GM18499 (cell line): ENCODE data around the gene SMIM8.
"Not testable (repeated sequence)": the region's sequence is repeated elsewhere in the genome, so short reads cannot be mapped to it uniquely, and the experiment has no call there.

Experiments
- ATAC-seq: cut with Tn5 transposase; IDR thresholded peaks from one replicate; pipeline ENCODE4 v1.9.1; 2021; ENCODE audit warnings: moderate number of reproducible peaks; ENCODE audit not compliant: insufficient read depth, unreplicated experiment

The SMIM8 gene, protein sequence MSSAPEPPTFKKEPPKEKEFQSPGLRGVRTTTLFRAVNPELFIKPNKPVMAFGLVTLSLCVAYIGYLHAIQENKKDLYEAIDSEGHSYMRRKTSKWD

DNA sequence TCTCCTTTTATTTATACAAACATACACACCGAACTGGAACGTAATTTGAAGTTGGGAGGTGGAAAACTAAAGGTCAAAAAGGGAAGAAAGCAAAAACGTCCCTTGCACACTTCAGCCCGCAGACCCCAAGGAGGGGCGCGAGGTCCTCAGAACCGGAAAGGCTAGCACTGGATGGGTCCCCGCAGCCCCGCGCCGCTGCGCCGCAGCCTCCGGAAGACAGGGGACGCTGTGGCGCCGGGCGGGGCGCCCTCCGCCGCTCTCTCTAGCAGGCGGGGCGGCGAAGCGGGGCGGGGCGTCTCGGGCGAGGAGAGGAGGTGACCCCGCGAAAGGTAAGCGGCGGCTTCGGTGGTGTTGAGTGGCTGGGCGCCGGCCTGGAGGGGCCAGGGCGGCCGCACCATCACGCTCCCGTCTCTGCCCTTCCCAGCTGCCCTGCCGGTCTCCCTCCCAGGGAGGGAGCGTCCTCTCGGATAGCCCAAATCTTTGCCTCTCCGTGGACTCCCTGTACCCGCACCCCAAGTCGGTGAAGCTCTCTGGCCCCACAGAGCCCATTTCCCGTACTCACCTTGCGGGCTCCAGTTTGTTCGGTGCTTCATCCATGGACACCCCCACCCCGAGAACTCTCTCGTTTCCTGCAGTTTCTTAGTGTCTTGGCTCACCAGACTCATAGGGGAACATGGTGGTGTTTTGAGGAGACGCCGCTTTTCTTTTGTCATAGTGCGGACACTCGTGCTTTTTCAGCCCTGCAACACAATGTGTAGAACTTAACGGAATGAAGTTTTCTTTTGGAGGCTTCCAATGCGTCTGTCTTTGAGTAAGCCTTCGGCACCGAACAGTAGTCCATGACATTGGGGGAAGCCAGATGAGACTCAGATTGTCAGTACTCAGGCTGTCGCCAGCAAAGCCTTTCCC, at the start of gene SMIM8:
Gene SMIM8, plus strand, starts transcription at position 285 of the 909 bp plus-strand sequence. CDS start 14,444 bp downstream, outside the sequence.
- peak; percentile 92 for ATAC-seq

DNA sequence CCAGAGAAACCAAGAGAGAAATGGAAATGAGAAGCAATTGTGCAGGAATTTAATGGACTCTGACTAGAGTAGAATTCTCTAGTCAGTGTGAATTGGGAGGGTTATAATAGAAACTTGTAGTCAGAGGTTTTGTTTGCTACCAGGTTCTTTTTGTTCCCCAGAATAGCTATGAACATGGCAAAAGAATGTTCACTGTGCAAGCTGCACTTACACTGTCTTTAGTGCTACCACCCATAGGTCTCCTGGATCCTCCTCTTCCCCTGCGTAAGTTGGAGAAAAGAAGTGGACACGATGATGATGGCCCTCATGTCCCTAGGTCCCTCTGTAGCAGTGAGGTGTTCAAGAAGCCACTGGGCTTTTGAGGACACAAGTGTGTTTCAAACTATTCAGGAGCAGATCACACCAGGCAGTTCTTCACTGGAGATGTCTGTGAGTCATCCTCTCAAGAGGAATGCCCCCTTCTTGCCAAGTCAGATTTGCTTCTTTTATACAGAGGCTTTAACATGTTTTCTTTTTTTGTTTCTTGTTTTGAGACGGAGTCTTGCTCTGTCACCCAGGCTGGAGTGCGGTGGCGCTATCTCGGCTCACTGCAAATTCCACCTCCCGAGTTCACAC, 47.6 kb upstream of the SMIM8 start:
- ATAC-seq, result no peak

DNA sequence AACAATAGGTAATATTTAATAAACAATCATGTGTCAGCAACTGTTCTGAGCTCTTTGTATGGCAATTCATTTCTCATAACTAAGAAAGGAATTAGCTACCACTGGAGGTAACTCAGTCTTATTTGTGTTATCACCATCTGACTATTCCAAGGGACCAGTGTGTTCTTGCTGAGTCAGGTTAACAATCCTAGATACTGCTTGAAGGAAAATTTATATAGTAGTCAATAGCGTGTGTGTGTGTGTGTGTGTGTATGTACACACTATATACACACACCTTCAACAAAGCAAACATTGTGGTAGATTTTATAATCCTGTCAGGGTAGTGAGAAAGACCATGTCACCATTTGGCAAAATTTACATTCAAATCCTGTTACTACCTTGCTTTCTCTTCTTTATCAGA, 45.8 kb upstream of the SMIM8 start:
- ATAC-seq, result no peak

DNA sequence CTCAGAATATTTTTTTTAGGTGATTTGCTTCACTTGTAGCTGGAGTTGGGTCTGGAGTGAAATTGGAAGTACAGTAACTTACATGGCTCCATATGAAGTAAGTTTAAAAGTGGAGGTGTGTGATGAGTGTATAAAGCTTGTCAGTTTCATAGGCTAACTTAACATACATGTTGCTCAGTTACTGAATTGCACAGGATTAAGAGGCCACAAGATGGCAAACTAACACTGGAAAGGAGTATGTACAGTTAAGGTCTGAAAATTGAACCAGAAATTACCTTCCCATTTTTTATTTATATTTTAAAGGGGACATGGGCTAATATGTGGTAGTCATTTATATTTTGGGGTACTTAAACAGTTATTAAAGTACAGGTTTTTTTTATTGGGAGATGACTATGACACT, 45.3 kb upstream of the SMIM8 start:
- no peak for ATAC-seq

DNA sequence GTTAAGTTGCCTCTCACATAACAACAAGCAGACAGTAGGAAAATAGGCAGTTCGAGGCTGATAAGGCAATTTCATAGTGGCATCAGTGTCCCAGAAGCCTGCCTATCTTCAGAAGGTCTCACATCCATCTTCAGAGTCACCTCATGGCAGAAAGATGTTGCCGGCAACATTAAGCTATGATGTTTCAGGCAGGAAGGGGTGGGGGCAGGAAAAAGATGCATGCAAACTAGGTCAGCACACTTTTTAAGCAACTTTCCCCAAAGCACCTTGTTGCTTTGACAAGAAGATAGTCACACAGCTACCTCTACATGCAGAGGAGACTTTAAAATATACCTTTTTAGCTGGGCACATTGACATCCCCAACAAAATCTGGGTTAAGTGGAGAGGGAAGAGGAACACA, 43.2 kb upstream of the SMIM8 start:
- no peak for ATAC-seq

DNA sequence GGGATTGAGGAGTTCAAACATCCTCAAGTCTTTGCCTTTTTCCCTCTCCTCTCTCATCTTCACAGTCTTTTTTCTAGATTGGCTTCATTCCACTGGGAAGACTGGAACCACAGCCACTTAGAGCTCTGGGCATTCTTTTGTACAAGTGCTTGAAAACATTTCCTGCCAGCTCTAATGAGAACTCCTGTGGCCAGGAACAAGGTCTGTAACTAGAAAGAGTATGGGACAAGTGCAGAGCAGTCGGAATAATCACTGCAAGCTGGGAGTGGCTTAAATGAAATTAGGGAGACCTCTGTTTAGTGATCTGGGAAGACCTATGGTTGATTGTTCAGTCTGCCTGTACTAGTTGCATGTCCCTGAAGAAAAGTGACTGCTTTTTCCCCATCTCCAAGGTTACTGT, 41.0 kb upstream of the SMIM8 start:
- no peak for ATAC-seq

DNA sequence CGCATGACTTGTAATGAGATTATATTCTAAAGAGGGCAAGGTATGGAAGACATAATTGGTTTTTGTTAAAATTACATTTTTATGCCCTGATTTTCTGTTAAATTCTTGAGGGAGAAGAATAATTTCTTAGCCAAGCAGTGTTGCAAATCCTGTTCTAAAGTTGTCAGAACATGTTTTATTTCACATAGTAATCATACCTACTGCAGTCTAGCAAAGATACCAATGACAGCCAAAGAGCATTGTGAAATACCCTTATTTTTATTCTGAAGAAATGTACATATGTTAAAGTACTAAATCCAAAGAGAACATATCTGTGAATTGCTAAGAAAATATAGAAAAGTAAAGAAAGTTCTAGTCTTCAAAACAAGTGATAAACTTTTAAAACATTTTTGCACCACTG, 39.6 kb upstream of the SMIM8 start:
- ATAC-seq, result no peak

DNA sequence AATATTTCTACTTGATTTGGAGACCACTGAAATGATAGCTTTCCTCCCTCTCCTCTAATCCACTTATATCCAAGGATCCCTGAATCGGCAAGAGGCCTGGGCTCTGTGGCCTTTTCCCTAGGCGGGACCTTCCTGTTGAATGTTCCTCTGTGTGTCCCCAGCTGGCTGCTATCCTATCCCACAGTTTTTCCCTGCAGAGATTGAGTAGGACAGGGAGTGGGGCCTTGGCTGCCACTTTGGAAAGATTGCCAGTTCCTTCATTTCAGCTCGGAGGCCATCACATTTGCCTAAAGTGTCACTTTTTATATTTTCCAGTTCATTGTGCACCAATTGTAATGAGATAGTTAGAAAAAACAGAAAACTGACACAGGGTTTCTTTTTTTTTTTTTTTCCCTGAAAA, 38.9 kb upstream of the SMIM8 start:
- ATAC-seq, result no peak

DNA sequence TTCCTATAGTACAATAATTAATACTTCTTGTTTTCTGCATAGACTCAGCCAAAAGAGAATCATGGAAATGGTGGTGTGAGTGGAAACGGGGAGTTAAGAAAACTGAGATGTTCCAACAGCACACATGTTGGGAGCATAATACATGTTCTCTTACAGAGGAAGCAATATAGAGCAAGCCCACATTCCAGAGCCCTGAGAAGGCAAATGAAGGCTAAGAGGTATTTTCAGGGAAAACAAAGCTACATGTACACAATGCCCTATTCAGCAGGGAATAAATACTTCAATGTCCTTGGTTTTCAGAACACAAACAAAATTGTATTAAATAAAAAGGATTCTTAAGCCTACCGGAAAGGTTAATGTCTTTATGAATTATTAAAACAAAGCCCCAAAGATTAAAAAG, 35.1 kb upstream of the SMIM8 start:
- ATAC-seq, result no peak

DNA sequence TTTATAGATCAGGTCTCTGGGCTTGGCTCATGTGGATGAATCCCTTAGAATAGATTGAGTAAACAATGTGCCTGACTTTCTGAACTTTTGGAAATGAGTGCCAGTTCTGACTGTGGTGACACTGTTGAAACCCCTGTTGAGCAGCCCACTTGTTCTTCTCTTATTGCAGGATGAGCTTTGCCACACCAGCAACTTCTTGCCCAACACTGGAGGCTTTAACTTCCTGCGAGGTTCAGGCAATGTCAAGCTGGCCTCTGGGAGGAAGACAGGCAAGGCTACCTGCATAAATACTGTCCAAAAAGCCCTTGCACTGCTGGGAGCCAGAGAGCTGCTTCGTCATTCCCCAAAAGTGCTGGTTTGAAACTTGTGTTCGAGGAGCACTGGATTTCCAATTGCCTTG, 32.8 kb upstream of the SMIM8 start:
- ATAC-seq, result no peak

DNA sequence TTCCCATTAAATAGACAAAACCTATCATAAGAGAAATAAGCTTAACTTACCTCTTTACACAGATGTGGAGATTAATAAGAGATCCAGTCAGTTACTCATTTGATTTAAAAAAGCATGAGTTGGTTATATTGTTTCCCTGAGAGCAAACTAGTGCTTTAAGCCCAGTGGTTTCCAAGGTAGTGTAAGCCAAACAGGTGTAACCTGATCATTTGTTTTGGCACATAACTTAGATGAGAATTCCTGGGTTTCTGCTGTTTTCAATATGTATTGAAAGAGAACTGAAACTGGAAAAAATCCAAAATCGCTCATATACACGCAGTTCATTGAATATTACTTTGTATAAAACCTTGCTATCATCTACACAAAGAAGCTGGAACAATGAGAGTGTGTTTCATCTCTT, 30.5 kb upstream of the SMIM8 start:
- ATAC-seq, result no peak

DNA sequence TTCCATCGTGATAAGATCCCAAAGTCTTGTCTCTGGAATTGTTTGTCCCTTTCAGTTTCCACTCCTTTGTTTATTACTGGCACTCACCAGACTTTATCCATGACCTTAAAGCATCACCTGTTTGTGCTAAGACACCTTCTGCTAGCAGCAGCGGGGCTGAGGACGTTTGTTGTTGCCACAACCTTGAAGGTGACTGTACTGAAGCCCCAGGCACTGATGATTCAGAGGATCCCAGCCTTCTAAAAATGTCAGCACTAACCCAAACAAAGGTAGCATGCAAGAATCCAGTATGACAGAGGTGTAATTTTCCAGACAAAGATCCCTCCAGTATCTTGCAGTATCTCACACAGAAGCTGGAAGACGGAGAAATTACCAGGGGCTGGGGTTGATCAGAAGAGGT, 28.9 kb upstream of the SMIM8 start:
- no peak for ATAC-seq

DNA sequence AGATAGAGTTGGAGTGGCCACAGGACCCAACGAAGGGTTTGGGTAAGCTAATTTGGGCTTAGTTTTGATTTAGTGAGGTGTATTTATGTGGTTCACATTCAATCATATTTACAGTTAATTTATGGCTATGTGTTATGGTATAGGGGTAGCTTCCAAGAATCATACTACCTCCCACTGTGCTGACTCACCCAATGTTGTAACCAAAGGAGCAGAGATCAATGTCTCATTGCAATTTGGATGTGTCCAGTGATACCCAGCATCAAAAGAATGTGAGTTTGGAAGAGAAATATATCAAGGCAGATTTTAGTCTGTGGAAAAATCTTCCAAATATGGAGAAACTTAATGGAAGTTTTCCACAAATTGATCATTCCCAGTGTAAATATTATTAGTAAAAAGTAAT, 25.3 kb upstream of the SMIM8 start:
- ATAC-seq, result no peak

DNA sequence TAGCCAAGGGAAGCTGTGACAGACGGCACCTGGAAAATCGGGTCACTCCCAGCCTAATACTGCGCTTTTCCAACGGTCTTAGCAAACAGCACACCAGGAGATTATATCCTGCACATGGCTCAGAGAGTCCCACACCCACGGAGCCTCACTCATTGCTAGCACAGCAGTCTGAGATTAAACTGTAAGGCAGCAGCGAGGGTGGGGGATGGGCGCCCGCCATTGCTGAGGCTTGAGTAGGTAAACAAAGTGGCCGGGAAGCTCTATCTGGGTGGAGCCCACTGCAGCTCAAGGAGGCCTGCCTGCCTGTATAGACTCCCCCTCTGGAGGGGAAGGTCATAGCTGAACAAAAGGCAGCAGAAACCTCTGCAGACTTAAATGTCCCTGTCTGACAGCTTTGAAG, 21.1 kb upstream of the SMIM8 start:
- ATAC-seq, result not testable (repeated sequence)

DNA sequence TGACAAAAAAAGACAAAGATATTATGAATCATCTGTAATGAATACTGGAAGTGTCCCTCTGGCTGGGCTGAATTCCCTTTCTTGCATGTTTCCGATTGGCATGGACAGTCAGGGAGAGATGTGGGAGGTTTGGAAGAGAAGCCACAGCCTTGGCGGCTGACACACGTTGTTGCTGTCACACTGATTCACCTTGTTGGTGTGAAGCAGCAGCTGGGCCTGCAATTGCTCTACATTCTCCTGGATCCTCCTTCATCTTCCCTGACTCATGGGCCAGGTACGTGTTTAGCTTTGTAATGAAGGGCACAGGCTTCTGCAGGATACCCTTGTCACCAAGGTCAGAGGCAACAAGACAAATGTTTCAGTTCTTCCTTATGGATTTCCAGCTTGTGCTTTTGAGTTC, 13.4 kb upstream of the SMIM8 start:
- no peak for ATAC-seq

DNA sequence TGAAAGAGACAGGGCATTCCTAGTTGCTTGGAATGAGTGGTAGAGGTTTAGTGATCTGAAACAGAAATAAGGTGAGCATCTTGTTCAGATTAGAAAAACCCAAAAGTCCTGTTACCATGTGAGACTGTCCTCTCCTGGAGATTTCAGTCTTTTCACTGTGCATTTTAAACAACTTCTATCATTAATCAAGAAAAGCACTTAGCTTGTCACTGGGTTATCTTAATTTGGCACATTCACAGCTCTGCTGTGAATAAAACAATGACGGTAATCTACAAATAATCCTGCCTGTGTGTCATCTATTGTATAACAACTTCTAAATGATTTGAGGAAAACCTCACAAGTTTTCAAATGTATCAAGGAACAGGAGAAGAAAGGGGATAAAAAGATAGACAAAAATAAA, 9.5 kb upstream of the SMIM8 start:
- ATAC-seq, result no peak

DNA sequence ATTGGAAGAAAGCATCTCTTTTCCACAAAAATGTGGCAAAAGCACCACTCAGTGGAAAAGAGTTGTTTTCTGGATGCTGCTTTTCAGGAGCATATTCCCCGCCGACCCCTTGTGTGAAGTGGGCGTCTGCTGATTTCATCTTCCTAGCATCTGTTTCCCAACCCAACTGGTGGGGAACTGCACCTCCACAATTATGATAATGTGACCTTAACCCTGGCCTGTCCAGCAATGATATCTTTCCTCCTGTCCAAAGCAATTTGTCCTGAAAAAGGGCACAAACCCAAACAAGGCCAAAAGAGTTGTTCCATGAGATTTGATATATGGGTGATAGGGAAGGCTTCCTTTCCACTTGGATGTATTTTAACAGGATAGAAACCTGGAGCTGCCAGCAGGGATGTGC, 7.3 kb upstream of the SMIM8 start:
- no peak for ATAC-seq

DNA sequence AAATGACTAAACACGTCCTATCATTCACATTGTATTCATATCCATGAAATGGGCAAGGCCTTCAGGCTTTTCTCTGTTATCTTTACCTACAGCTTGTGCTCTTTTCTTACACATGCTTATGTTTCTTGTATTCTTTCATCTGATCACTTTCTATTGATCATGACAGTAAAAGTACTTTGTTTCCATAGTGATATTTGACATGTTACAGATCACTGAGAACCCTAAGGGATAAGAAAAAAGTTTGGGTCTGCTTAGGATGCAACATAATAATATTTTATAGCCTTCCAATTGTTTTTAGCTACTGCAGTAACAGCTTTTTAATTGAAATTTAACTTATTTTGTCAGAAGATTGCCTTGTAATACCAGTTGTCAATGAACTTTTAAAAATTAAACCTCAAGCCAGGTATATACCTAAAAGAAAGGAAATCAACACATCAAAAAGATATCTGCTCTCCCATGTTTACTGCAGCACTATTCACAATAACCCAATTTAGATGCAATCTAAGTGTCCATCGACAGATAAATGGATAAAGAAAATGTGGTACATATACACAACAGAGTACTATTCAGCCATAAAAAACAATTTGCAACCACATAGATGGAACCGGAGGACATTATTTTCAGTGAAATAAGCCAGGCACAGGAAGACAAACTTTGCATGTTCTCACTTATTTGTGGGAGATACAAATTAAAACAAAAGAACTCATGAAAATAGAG, 3.0 kb upstream of the SMIM8 start:
- ATAC-seq, result no peak

DNA sequence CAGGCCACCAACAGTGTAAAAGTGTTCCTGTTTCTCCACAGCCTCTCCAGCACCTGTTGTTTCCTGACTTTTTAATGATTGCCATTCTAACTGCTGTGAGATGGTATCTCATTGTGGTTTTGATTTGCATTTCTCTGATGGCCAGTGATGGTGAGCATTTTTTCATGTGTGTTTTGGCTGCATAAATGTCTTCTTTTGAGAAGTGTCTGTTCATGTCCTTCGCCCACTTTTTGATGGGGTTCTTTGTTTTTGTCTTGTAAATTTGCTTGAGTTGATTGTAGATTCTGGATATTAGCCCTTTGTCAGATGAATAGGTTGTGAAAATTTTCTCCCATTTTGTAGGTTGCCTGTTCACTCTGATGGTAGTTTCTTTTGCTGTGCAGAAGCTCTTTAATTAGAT, 1.5 kb downstream of the SMIM8 start:
- not testable (repeated sequence) for ATAC-seq

DNA sequence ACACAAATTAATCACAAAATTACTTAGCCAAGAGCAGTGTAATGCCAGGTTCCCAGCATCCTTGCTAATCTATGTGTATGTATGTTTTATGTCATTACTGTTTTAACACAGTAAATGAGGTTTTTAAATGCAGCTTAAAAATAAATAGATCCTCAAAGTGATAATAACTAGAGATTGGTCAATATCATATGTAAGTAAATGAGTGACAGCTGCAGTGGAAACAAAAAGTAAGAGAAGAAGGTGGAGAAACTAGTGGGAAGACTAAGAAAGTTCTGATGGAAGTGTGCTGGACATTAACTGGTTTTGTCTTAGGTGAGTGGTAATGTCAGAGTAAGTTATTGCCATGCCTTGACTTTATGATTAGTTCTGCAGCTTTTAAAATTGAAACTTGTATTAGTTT, 8.6 kb downstream of the SMIM8 start:
- no peak for ATAC-seq

DNA sequence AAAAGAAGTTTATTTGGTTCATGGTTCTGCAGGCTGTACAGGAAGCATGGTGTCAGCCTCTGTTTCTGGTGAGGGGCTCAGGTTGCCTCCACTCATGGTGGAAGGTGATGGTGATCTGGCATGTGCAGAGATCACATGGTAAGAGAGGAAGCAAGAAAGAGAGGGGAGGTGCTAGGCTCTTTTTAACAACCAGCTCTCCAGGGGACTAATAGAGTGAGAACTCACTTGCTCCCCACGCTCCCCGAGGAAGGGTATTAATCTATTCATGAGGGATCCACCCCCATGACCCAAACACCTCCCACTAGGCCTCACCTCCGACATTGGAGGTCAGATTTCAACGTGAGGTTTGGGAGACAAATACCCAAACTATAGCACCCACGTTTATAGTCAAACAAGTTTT, 10.6 kb downstream of the SMIM8 start:
- ATAC-seq, result no peak
